ENCODE data around the gene EEF1AKMT1. TPM values are rescaled to one million over a fixed set of nuclear protein-coding genes. Genes with fewer than 3 reads are reported as not detected.

EEF1AKMT1 gene
- 8.1 TPM for polyA plus RNA-seq (2012; ENCODE audit: insufficient read depth, insufficient read length, low read depth)

- no peaks in the 10 kb centered on the region for H3K27me3 ChIP-seq
- TF ChIP-seq CTCF (IDR thresholded peaks at IDR 0.05; ENCODE audit: low read depth, low read length), result no peak
- no peaks in the 10 kb centered on the region for H3K36me3 ChIP-seq
- no peaks in the 10 kb centered on the region for H3K9me3 ChIP-seq
- peak within 1 kb of the TSS; percentile 83 for H3K4me3 ChIP-seq (ENCODE audit: low read depth, low read length)
- DNase-seq, result peak; percentile 96
- H3K4me1 ChIP-seq, result no peaks in the 10 kb centered on the region
Observed at GRCh38 chr13:20773194-20774080, at the start of gene EEF1AKMT1. Gene EEF1AKMT1 (minus strand): TSS chr13:20773961. CDS start chr13:20757598, 16,363 bp downstream.

- TF ChIP-seq CTCF (IDR thresholded peaks at IDR 0.05; ENCODE audit: low read depth, low read length), result no peak
- Histone ChIP-seq H3K36me3 (peaks cover 30% of the 10 kb centered on the region), H3K4me3 (ENCODE audit: low read depth, low read length) (no peak overlapping the region), H3K27me3 (no peaks in the 10 kb centered on the region), H3K4me1 (peaks cover 2% of the 10 kb centered on the region; the same call in 1 of the 2 replicates), H3K9me3 (no peaks in the 10 kb centered on the region)
- no peak for DNase-seq
Observed at GRCh38 chr13:20823071-20823470, 49.3 kb upstream of the EEF1AKMT1 start.

GRCh38 chr13:20822406-20822805, 48.6 kb upstream of the EEF1AKMT1 start:
- Histone ChIP-seq H3K36me3 (peaks cover 30% of the 10 kb centered on the region), H3K4me1 (peaks cover 2% of the 10 kb centered on the region; the same call in 1 of the 2 replicates), H3K4me3 (ENCODE audit: low read depth, low read length) (no peak overlapping the region), H3K9me3 (no peaks in the 10 kb centered on the region), H3K27me3 (no peaks in the 10 kb centered on the region)
- no peak for DNase-seq
- no peak for TF ChIP-seq CTCF (IDR thresholded peaks at IDR 0.05; ENCODE audit: low read depth, low read length)

GRCh38 chr13:20819715-20820114, 46.0 kb upstream of the EEF1AKMT1 start:
- peaks cover 16% of the 10 kb centered on the region for H3K4me1 ChIP-seq
- no peaks in the 10 kb centered on the region for H3K9me3 ChIP-seq
- no peak overlapping the region for H3K4me3 ChIP-seq (ENCODE audit: low read depth, low read length)
- no peak for DNase-seq
- TF ChIP-seq CTCF (IDR thresholded peaks at IDR 0.05; ENCODE audit: low read depth, low read length), result no peak
- no peaks in the 10 kb centered on the region for H3K27me3 ChIP-seq
- peaks cover 34% of the 10 kb centered on the region for H3K36me3 ChIP-seq

GRCh38 chr13:20815464-20815863, 41.7 kb upstream of the EEF1AKMT1 start:
- no peaks in the 10 kb centered on the region; the same call in 1 of the 2 replicates for H3K9me3 ChIP-seq
- no peak overlapping the region for H3K4me3 ChIP-seq (ENCODE audit: low read depth, low read length)
- H3K36me3 ChIP-seq, result peaks cover 26% of the 10 kb centered on the region
- no peak for DNase-seq
- no peaks in the 10 kb centered on the region for H3K27me3 ChIP-seq
- TF ChIP-seq CTCF (IDR thresholded peaks at IDR 0.05; ENCODE audit: low read depth, low read length), result no peak
- H3K4me1 ChIP-seq, result peaks cover 26% of the 10 kb centered on the region

Data from BE2C (cell line).